HG03175 (cell line): ENCODE data around the gene SUSD3.
"Not testable (repeated sequence)": the region's sequence is repeated elsewhere in the genome, so short reads cannot be mapped to it uniquely, and the experiment has no call there.

Source experiments
- ATAC-seq: cut with Tn5 transposase; IDR thresholded peaks from one replicate; pipeline ENCODE4 v1.9.1; 2021; ENCODE audit warnings: mild to moderate bottlenecking, moderate library complexity; ENCODE audit not compliant: unreplicated experiment

Gene SUSD3

GRCh38 chr9:93108291-93109041 lies 50.0 kb downstream of the SUSD3 start:
- no peak for ATAC-seq

- no peak for ATAC-seq
Measured at GRCh38 chr9:93110311-93110855, 51.9 kb downstream of the SUSD3 start.

- no peak for ATAC-seq
Measured at GRCh38 chr9:93111001-93111370, 52.5 kb downstream of the SUSD3 start.

- ATAC-seq = no peak
Measured at GRCh38 chr9:93111371-93112115, 53.0 kb downstream of the SUSD3 start.

GRCh38 chr9:93112116-93112863 lies 53.8 kb downstream of the SUSD3 start:
- no peak for ATAC-seq

GRCh38 chr9:93112864-93113389 lies 54.4 kb downstream of the SUSD3 start:
- no peak for ATAC-seq

- no peak for ATAC-seq
Measured at GRCh38 chr9:93114169-93114983, 55.9 kb downstream of the SUSD3 start.

GRCh38 chr9:93114984-93115335 lies 56.5 kb downstream of the SUSD3 start:
- no peak for ATAC-seq

- no peak for ATAC-seq
Measured at GRCh38 chr9:93115486-93116071, 57.1 kb downstream of the SUSD3 start.

- no peak for ATAC-seq
Measured at GRCh38 chr9:93116072-93116961, 57.8 kb downstream of the SUSD3 start.

GRCh38 chr9:93117521-93117920 lies 59.0 kb downstream of the SUSD3 start:
- not testable (repeated sequence) for ATAC-seq

- no peak for ATAC-seq
Measured at GRCh38 chr9:93117924-93118862, 59.7 kb downstream of the SUSD3 start.

- no peak for ATAC-seq
Measured at GRCh38 chr9:93118863-93119702, 60.6 kb downstream of the SUSD3 start.

- ATAC-seq = no peak
Measured at GRCh38 chr9:93119703-93119952, 61.1 kb downstream of the SUSD3 start.

- peak; percentile 90 for ATAC-seq
Measured at GRCh38 chr9:93119953-93120845, 61.7 kb downstream of the SUSD3 start.

- ATAC-seq = no peak
Measured at GRCh38 chr9:93120846-93121315, 62.4 kb downstream of the SUSD3 start.
